Upper lobe of right lung (tissue), 1 donor: ENCODE measurements around the gene CD8A. TPM values are rescaled to one million over a fixed set of nuclear protein-coding genes. Genes with fewer than 3 reads are reported as not detected.
"Not testable (repeated sequence)": the region's sequence is repeated elsewhere in the genome, so short reads cannot be mapped to it uniquely, and the experiment has no call there.

Experiments
- ATAC-seq: fragments of 200-7000 bp; cut with Tn5 transposase; one replicate; pipeline ENCODE4 v1.9.1; 2020; ENCODE audit warnings: mild to moderate bottlenecking, moderate library complexity
- DNase-seq: peaks from one replicate; pipeline ENCODE4 v3.0.0-alpha.2; 2020
- H3K27ac ChIP-seq: fragments of 200-600 bp; one replicate; pipeline ENCODE4 v1.8.0; 2022
- H3K27me3 ChIP-seq: fragments of 200-600 bp; one replicate; pipeline ENCODE4 v1.8.0; 2022; ENCODE audit warnings: mild to moderate bottlenecking
- H3K36me3 ChIP-seq: fragments of 200-600 bp; one replicate; pipeline ENCODE4 v1.8.0; 2022
- H3K4me1 ChIP-seq: fragments of 200-600 bp; one replicate; pipeline ENCODE4 v1.8.0; 2022
- H3K4me3 ChIP-seq: fragments of 200-600 bp; one replicate; pipeline ENCODE4 v1.8.0; 2022; ENCODE audit warnings: mild to moderate bottlenecking
- H3K9me3 ChIP-seq: fragments of 200-600 bp; one replicate; pipeline ENCODE4 v1.8.0; 2022
- intact Hi-C: fragments of 100-400 bp; cut with DNase I; formaldehyde crosslinking; loops from one replicate; pipeline ENCODE4 v1.11.0; 2022
- total RNA-seq: library from RNA; stranded (reverse); fragmentation: NEBNext Ultra II Directional; extraction: Animal tissue kit (Norgen Biotek cat#: 25700); gene quantifications from one replicate; pipeline ENCODE4 v1.2.1, GENCODE V29; 2021
- TF ChIP-seq, protein P1 (sequence below): fragments of 200-600 bp; IDR thresholded peaks from one replicate; pipeline ENCODE4 v1.8.0; 2022; ENCODE audit warnings: antibody characterized with exemption
- donor health status: DM: no; HTN: yes; CAD: no; lungs with severe emphysema.

Gene CD8A
- total RNA-seq, 1 donor from 2014 or later: 7.4 TPM

DNA sequence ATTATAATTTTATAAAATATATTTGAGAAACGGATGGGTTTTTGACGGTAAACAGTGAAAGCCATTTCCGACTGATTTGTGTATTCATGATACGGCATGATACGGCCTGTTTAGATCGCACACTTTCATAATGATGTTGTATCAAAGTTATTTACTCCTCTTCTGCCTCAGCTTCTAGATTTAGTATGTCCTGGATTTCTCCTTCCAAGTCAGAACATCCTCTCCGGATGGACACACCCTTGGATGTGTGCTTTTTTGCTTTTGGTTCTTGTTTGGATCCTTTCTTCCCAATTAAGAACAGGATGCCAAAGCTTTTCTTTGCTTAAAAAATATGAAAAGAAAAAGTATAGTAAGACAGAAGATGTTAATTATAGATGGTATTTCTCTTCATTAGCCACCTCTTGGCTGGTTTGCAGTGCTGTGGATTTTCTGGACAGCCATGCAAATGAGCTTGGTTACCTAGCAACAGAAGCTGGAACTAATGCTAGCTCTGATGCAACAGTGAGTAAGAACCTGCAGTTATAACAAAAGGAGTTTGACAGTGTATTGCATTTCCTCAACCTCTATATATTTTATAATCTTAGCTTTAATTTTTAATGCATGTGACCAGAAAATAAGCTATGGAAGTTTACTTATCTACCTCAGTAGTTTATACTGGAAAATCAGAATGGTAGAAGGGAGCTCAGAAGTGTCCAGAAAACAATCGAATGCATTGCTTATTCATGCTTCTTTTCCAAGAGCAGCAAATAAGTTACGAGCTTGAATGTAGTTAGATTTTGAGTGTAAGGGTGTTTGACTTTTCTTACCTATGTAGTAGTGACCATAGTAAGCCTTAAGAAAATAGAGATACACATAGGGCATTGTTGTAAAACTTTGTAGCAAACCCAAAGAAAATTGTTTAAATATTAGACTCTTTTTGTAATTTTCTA is 42.7 kb downstream of the CD8A start:
- Histone ChIP-seq H3K36me3 (peaks cover 25% of the 10 kb centered on the region), H3K27me3 (no peaks in the 10 kb centered on the region), H3K27ac (no peak overlapping the region), H3K9me3 (no peaks in the 10 kb centered on the region), H3K4me1 (no peaks in the 10 kb centered on the region), H3K4me3 (no peak overlapping the region)
- DNase-seq: no peak
- ATAC-seq: peak; percentile 54
- intact Hi-C loops: no loop called here
- TF ChIP-seq, protein P1, sequence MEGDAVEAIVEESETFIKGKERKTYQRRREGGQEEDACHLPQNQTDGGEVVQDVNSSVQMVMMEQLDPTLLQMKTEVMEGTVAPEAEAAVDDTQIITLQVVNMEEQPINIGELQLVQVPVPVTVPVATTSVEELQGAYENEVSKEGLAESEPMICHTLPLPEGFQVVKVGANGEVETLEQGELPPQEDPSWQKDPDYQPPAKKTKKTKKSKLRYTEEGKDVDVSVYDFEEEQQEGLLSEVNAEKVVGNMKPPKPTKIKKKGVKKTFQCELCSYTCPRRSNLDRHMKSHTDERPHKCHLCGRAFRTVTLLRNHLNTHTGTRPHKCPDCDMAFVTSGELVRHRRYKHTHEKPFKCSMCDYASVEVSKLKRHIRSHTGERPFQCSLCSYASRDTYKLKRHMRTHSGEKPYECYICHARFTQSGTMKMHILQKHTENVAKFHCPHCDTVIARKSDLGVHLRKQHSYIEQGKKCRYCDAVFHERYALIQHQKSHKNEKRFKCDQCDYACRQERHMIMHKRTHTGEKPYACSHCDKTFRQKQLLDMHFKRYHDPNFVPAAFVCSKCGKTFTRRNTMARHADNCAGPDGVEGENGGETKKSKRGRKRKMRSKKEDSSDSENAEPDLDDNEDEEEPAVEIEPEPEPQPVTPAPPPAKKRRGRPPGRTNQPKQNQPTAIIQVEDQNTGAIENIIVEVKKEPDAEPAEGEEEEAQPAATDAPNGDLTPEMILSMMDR: no peak

GRCh38 chr2:86746939-86747338 is 43.8 kb downstream of the CD8A start:
- no peaks in the 10 kb centered on the region for H3K9me3 ChIP-seq
- no peak overlapping the region for H3K27ac ChIP-seq
- TF ChIP-seq, protein P1: no peak
- H3K27me3 ChIP-seq: no peaks in the 10 kb centered on the region
- DNase-seq (no peak), ATAC-seq (no peak)
- H3K4me3 ChIP-seq: no peak overlapping the region
- intact Hi-C loops: no loop called here
- H3K36me3 ChIP-seq: peaks cover 16% of the 10 kb centered on the region
- no peaks in the 10 kb centered on the region for H3K4me1 ChIP-seq

- Histone ChIP-seq H3K27me3 (no peaks in the 10 kb centered on the region), H3K4me1 (no peaks in the 10 kb centered on the region), H3K9me3 (no peaks in the 10 kb centered on the region), H3K27ac (no peak overlapping the region), H3K4me3 (no peak overlapping the region), H3K36me3 (peaks cover 14% of the 10 kb centered on the region)
- intact Hi-C loops: no loop called here
- ATAC-seq: no peak
- DNase-seq: no peak
- TF ChIP-seq, protein P1: no peak
Observed at GRCh38 chr2:86744152-86744551, 46.6 kb downstream of the CD8A start.

- H3K4me3 ChIP-seq, H3K4me1 ChIP-seq, H3K9me3 ChIP-seq, H3K27me3 ChIP-seq, DNase-seq, H3K27ac ChIP-seq, intact Hi-C loops: not testable (repeated sequence)
- H3K36me3 ChIP-seq: peaks cover 14% of the 10 kb centered on the region
- peak; percentile 13 for ATAC-seq
Observed at GRCh38 chr2:86741889-86742498, 48.7 kb downstream of the CD8A start.

DNA sequence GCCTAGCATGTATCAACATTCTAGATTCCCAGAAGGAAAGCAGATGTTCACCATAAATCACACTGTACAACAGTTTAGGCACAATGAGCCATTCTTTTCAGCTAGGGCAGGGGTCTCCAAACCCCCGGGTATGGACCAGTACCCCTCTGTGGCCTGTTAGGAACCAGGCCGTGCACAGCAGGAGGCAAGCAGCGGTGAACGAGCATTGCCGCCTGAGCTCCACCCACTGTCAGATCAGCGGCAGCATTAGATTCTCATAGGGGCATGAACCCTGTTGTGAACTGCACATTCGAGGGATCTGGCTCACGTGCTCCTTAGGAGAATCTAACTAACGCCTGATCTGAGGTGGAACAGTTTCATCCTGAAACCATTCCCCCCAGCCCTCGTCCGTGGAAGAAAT is 50.8 kb downstream of the CD8A start:
- H3K4me1 ChIP-seq, H3K27ac ChIP-seq, H3K4me3 ChIP-seq, H3K27me3 ChIP-seq, H3K9me3 ChIP-seq, intact Hi-C loops, DNase-seq, ATAC-seq: not testable (repeated sequence)
- peaks cover 14% of the 10 kb centered on the region for H3K36me3 ChIP-seq

DNA sequence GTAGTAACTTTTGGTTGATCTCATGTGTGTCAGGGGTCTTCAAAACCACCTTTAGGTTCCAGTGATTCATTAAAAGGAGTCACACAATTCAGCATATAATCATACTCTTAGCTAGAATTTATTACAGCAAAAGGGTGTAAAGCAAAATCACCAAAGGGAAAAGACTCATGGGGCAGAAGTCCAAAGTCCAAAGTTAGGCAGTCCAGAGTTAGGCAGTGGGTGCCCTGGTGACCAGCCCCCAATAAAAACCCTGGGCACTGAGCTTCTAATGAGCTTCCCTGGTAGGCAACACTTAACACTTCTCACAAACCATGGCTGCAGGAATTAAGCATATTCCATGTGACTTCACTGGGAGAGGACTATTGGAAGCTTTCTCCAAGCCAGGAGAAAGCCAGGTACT is 51.2 kb downstream of the CD8A start:
- DNase-seq, H3K9me3 ChIP-seq, ATAC-seq, H3K27ac ChIP-seq, intact Hi-C loops, H3K4me3 ChIP-seq, H3K27me3 ChIP-seq, H3K4me1 ChIP-seq: not testable (repeated sequence)
- H3K36me3 ChIP-seq: peaks cover 14% of the 10 kb centered on the region

- ATAC-seq, intact Hi-C loops: not testable (repeated sequence)
Observed at GRCh38 chr2:86734896-86735295, 55.8 kb downstream of the CD8A start.

More at GRCh38 chr2:86734896-86735295, 55.8 kb downstream of the CD8A start:
- H3K36me3 ChIP-seq, DNase-seq, H3K4me3 ChIP-seq, H3K4me1 ChIP-seq, H3K9me3 ChIP-seq, H3K27me3 ChIP-seq, H3K27ac ChIP-seq: not testable (repeated sequence)

Other genes with a start within 250 kb of the CD8A start
- gene CHMP3, start 227.5 kb downstream of the CD8A start, total RNA-seq: 159 TPM
- gene RNF103, start 167.0 kb downstream of the CD8A start, total RNA-seq: 21.0 TPM
- 28.5 TPM for gene RMND5A, start 70.6 kb downstream of the CD8A start, total RNA-seq
- 2.1 TPM for gene CD8B, start 71.0 kb upstream of the CD8A start, total RNA-seq
- gene RGPD1, start 151.2 kb upstream of the CD8A start, total RNA-seq: not detected
- gene PLGLB1, start 230.9 kb upstream of the CD8A start, total RNA-seq: 3.3 TPM